ENCODE measurements around the gene TEKT2.

TEKT2 gene

GRCh38 chr1:36101546-36101945 lies 17.7 kb downstream of the TEKT2 start:
- no peak for DNase-seq (ENCODE audit: low read depth in 2 of 3, low spot score in 2 of 3)

GRCh38 chr1:36106269-36106668 lies 22.4 kb downstream of the TEKT2 start:
- DNase-seq (ENCODE audit: low read depth in 2 of 3, low spot score in 2 of 3), result no peak

DNA sequence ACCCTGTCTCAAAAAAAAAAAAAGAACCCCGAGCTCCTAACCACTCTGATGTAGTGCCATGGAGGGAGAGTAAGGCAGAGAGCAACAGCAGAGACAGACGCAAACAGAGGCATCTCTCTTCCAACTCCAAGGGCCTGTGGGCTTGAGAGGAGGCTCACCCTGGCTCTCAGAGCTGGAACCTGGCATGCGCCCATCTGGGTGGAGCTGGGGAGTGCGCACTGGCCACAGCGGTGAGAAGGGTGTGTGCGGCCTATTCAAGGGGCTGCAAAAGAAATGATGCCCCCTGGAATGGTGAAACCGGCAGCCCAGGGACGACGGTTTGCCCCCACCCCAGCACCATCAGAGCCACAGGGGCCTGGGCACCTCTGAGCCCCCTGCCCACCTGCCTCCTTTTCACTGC lies 23.5 kb downstream of the TEKT2 start:
- no peak for DNase-seq (ENCODE audit: low read depth in 2 of 3, low spot score in 2 of 3)

DNA sequence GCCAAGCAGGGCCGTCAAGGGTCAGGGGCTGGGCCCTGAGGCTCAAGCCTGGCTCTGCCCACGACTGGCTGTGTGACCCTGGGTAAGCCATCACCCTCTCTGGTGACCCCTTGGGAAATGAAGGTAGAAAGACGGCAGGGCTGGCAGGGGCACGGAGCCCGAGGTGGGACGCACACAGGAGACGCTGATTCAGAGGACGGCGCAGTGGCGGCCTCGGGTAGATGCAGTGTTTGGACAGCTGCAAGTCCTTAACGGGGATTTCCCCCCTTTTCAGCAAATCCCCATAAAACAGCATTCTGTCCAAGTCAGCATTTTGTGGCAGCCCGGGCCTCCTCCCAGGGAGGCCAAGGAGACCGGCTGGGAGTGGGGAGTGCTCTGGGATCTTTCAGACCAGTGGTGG lies 24.4 kb downstream of the TEKT2 start:
- no peak for DNase-seq (ENCODE audit: low read depth in 2 of 3, low spot score in 2 of 3)

GRCh38 chr1:36109041-36109679 lies 25.3 kb downstream of the TEKT2 start:
- DNase-seq (ENCODE audit: low read depth in 2 of 3, low spot score in 2 of 3), result no peak

- DNase-seq (ENCODE audit: low read depth in 2 of 3, low spot score in 2 of 3), result no peak
These were observed 27.3 kb downstream of the TEKT2 start for GRCh38 chr1:36111151-36111550.

GRCh38 chr1:36112823-36113222 lies 28.9 kb downstream of the TEKT2 start:
- DNase-seq (ENCODE audit: low read depth in 2 of 3, low spot score in 2 of 3), result no peak

GRCh38 chr1:36114371-36114770 lies 30.5 kb downstream of the TEKT2 start:
- no peak for DNase-seq (ENCODE audit: low read depth in 2 of 3, low spot score in 2 of 3)

- no peak for DNase-seq (ENCODE audit: low read depth in 2 of 3, low spot score in 2 of 3)
These were observed 31.3 kb downstream of the TEKT2 start for GRCh38 chr1:36115200-36115669.

- DNase-seq (ENCODE audit: low read depth in 2 of 3, low spot score in 2 of 3), result no peak
These were observed 32.0 kb downstream of the TEKT2 start for GRCh38 chr1:36115931-36116330.

- DNase-seq (ENCODE audit: low read depth in 2 of 3, low spot score in 2 of 3), result no peak
These were observed 33.0 kb downstream of the TEKT2 start for GRCh38 chr1:36116901-36117300.

GRCh38 chr1:36118447-36119204 lies 34.7 kb downstream of the TEKT2 start:
- no peak for DNase-seq (ENCODE audit: low read depth in 2 of 3, low spot score in 2 of 3)

- no peak for DNase-seq (ENCODE audit: low read depth in 2 of 3, low spot score in 2 of 3)
These were observed 35.6 kb downstream of the TEKT2 start for GRCh38 chr1:36119456-36119855.

DNA sequence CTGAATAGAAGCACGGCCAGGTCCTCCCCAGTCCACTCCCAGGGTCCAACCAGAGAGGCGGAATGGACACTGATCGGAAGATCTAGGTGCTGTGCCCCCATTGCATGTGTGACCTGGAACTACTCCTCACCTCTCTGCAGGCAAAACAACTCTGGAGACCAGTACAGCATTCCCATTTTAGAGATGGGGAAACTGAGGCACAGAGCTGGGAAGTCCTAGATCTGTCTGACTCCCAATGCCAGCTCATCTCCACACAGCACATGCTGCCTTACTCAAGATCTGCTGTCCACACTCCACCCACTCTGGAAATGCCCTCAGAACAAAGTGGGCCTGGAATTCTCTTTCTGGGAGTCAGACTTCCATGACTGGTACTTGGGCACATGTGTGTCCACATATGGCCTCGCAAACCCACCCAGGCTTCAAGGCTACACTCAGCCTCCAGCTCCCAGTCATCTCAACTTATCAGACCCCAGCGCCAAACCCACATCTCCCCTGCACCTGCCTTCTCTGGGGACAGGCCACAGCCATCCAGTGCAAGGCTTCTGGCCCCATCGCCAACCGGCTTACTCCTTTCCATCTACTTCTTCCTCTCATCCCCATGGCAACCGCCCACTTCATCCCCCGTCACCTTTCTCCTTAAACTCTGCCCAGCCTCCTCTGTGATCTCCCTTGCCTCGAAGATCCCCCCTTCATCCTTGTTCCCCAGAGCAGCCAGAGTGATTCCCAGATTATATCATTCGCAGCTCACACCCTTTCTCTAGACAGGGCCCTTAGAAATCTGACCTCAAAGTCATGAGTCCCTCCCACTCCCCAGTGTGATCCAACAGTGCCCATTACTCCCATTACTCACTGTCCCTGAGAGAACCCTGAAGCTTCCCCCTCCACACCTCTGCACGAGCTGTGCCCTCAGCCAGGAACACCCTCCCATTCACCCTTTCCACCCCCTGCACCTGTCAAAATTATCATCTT lies 38.5 kb downstream of the TEKT2 start:
- no peak for DNase-seq (ENCODE audit: low read depth in 2 of 3, low spot score in 2 of 3)

DNA sequence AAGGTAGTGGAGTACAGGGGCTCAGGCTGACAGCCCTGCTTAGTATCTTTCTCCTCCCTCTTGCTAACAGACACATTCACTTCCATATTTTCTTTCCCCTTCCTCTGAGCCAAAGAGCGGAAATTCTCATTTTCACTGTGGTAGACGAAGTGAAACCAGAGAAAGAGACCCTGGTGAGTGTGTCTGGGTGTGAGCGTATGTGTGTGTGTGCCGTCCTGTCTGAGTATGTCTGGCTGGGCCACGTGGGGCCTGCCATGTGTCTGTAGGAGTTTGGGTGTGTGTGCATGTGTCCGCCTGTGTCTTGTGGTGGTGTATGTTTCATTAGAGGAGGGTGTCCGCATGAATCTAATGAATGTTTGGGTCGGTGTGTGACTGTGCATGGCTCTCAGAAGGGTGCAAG lies 39.5 kb downstream of the TEKT2 start:
- no peak for DNase-seq (ENCODE audit: low read depth in 2 of 3, low spot score in 2 of 3)

DNA sequence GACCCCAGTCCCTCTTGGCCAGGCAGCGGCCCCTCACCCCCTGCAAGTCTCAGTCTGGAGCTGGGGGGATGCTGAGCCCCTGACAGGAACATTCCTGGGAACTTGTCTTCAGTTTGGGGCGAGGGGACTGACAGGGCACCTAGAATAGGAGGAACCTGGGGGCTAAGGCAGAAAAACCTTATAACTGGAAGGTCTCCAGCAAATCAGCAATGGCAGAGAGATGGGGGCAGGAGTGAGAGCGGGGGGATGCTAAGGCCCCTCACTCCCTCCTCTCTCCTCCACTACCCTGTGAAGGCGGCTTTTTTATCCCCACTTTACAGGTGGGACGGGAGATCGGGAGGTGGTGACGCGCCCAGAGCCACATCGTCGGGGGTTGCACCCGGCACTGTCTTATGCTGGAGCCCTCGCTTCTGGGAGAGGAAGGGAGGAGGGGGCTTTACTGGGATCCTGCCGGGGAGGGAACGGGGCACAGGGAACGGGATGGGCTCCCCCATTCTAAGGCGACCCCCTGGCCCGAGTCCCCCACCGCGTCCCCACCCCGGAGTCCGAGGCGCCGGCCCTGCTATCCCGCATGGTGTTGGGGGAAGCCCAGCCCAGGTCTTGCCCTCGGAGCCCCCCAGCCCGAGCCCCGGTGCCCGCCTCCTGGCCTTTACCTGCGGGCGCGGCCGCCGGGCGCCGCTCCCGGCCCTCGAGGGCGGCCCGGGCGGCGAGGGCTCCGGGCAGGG lies 40.7 kb downstream of the TEKT2 start:
- no peak for DNase-seq (ENCODE audit: low read depth in 2 of 3, low spot score in 2 of 3)

GRCh38 chr1:36125129-36125991 lies 41.5 kb downstream of the TEKT2 start, which contains the start of gene COL8A2:
TSS of gene COL8A2 (minus strand) at chr1:36125222. CDS start at chr1:36100242, 24,980 bp downstream.
- no peak for DNase-seq (ENCODE audit: low read depth in 2 of 3, low spot score in 2 of 3)

GRCh38 chr1:36126005-36126716 lies 42.3 kb downstream of the TEKT2 start:
- DNase-seq (ENCODE audit: low read depth in 2 of 3, low spot score in 2 of 3), result no peak

GRCh38 chr1:36126797-36127500 lies 43.1 kb downstream of the TEKT2 start:
- DNase-seq (ENCODE audit: low read depth in 2 of 3, low spot score in 2 of 3), result no peak
